ENCODE measurements around the gene FOXL2NB. TPM values are rescaled to one million over a fixed set of nuclear protein-coding genes. Genes with fewer than 3 reads are reported as not detected.

FOXL2NB gene
- 0.80 and 3.5 TPM in 2 replicates for total RNA-seq

GRCh38 chr3:138946663-138947494 lies at the start of gene FOXL2NB, which contains the start of gene FOXL2:
Gene FOXL2NB (plus strand): TSS chr3:138947217. CDS start chr3:138947365, 148 bp downstream.
Gene FOXL2 (minus strand): TSS chr3:138947137. CDS start chr3:138946722, 415 bp downstream.
- H3K4me3 ChIP-seq (ENCODE audit: low read depth, low read length) = peak within 1 kb of the TSS; percentile 37
- no peak for TF ChIP-seq CTCF (conservative IDR thresholded peaks at IDR 0.05; ENCODE audit: low read depth, low read length)
- no peak for DNase-seq (ENCODE audit: low read depth)

- no peak for TF ChIP-seq CTCF (conservative IDR thresholded peaks at IDR 0.05; ENCODE audit: low read depth, low read length)
- H3K4me3 ChIP-seq (ENCODE audit: low read depth, low read length) = no peak overlapping the region
- no peak for DNase-seq (ENCODE audit: low read depth)
These were observed 48.7 kb upstream of the FOXL2NB start for GRCh38 chr3:138898301-138898700.

GRCh38 chr3:138898708-138899107 lies 48.3 kb upstream of the FOXL2NB start:
- no peak overlapping the region for H3K4me3 ChIP-seq (ENCODE audit: low read depth, low read length)
- TF ChIP-seq CTCF (conservative IDR thresholded peaks at IDR 0.05; ENCODE audit: low read depth, low read length) = no peak
- no peak for DNase-seq (ENCODE audit: low read depth)

GRCh38 chr3:138899351-138899991 lies 47.5 kb upstream of the FOXL2NB start:
- TF ChIP-seq CTCF (conservative IDR thresholded peaks at IDR 0.05; ENCODE audit: low read depth, low read length) = no peak
- H3K4me3 ChIP-seq (ENCODE audit: low read depth, low read length) = no peak overlapping the region
- peak; percentile 48 for DNase-seq (ENCODE audit: low read depth)

- DNase-seq (ENCODE audit: low read depth) = no peak
- no peak for TF ChIP-seq CTCF (conservative IDR thresholded peaks at IDR 0.05; ENCODE audit: low read depth, low read length)
- H3K4me3 ChIP-seq (ENCODE audit: low read depth, low read length) = no peak overlapping the region
These were observed 45.5 kb upstream of the FOXL2NB start for GRCh38 chr3:138901567-138901966.

- no peak for DNase-seq (ENCODE audit: low read depth)
- TF ChIP-seq CTCF (conservative IDR thresholded peaks at IDR 0.05; ENCODE audit: low read depth, low read length) = no peak
- no peak overlapping the region for H3K4me3 ChIP-seq (ENCODE audit: low read depth, low read length)
These were observed 44.8 kb upstream of the FOXL2NB start for GRCh38 chr3:138902171-138902570.

Measured in epithelial cell of proximal tubule (primary cell).